ENCODE data around the gene NR4A3. TPM values are rescaled to one million over a fixed set of nuclear protein-coding genes. Genes with fewer than 3 reads are reported as not detected.

Gene NR4A3
- total and polyA plus RNA-seq, 9 of the 15 experiments (the other 6 are each of a cell fraction or from before 2014, with no cell fraction given) = 0.04 to 0.07 TPM; not detected in 7

DNA sequence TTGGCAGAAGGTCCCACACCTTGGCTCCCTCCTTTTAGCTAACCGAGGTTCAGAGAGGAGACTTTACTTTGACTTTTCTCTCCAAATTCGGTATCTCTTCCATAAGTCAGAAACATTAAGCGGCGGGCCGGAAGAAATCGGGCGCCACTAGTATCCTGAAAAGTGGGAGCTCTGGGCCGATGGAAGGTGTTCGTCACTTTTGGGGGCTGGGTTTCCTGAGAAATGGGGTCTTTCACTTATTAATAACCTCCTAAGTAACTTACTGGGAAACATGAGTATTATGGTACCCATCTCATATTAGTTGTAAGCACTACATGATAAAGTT is 85.5 kb downstream of the NR4A3 start:
- H3K9me1 ChIP-seq (ENCODE audit: control insufficient read depth, insufficient read depth, low read length) = no peaks in the 10 kb centered on the region
- WGBS (ENCODE audit: insufficient coverage, low coverage, missing lambda C conversion rate) = 3% methylated on average over 9 of the region's 9 CpGs
- DNase-seq (ENCODE audit: extremely low read depth in 1 of 4, low spot score in 3 of 4) (no peak), ATAC-seq (no peak; the same call in 2 of the 3 replicates), FAIRE-seq (no peak)
- H3K79me2 ChIP-seq (ENCODE audit: control insufficient read depth, insufficient read depth, low read length) = peaks cover 28% of the 10 kb centered on the region; the same call in 2 of the 3 replicates
- in situ Hi-C loops (cut with MboI) = no loop called here
- peak overlapping the region; percentile 98 for H2AFZ ChIP-seq (ENCODE audit: low read depth, low read length)
- peak overlapping the region; percentile 95 for H3K27ac ChIP-seq (ENCODE audit: extremely low read depth, low read depth, low read length)
- peak overlapping the region; percentile 96 for H3K4me3 ChIP-seq
- intact Hi-C loops (cut with micrococcal nuclease) = loop anchor here (2.0 kb wide), 1 partner anchor 86 kb away; the partner anchor contains the start of gene NR4A3
- H4K20me1 ChIP-seq (replicated peaks; ENCODE audit: control insufficient read depth, insufficient read depth, low read length) = no peaks in the 10 kb centered on the region
- peak overlapping the region; percentile 86 to 99 for H3K9ac ChIP-seq (ENCODE audit: insufficient read depth in 1 of 2, low read depth in 2 of 2, low read length in 2 of 2)
- H3K36me3 ChIP-seq (ENCODE audit: control insufficient read depth, insufficient read depth, low read length) = no peaks in the 10 kb centered on the region
- CTCF ChIA-PET (ENCODE audit: low intra/inter-chr PET ratio) = no interaction called here
- no peak for TF ChIP-seq PHB (CRISPR knock-in tag; IDR thresholded peaks at IDR 0.05)
- TF ChIP-seq ATF1 (CRISPR knock-in tag; IDR thresholded peaks at IDR 0.05) = no peak
- peak; percentile 15; the same call in 1 of the 2 replicates for TF ChIP-seq ATF1 (tag; IDR thresholded peaks at IDR 0.05)
- TF ChIP-seq PCBP2 (IDR thresholded peaks at IDR 0.05; ENCODE audit: low read depth, low read length, poor library complexity, severe bottlenecking) = no peak
- 0 out of 2 replicates have a peak, but pooled peaks have one; percentile 6 for TF ChIP-seq HDAC2 (IDR thresholded peaks at IDR 0.05)
- TF ChIP-seq SP1 (CRISPR knock-in tag; IDR thresholded peaks at IDR 0.05) = 0 out of 2 replicates have a peak, but pooled peaks have one; percentile 12
- no peak for TF ChIP-seq NR2C2 (CRISPR knock-in tag; IDR thresholded peaks at IDR 0.05)
- TF ChIP-seq NR2C2 (tag; IDR thresholded peaks at IDR 0.05) = peak; percentile 56
- no peak for TF ChIP-seq ZNF133 (CRISPR knock-in tag; IDR thresholded peaks at IDR 0.05)
- TF ChIP-seq EGR1 (conservative IDR thresholded peaks at IDR 0.05) = no peak
- peak; percentile 35; the same call in 1 of the 2 replicates for TF ChIP-seq FOXJ2 (tag; IDR thresholded peaks at IDR 0.05)
- no TSS peak for BruUV-seq (replicated peaks)
- H3K27me3 ChIP-seq (ENCODE audit: control insufficient read depth in 2 of 2, insufficient read depth in 2 of 2, low read length in 2 of 2) = no peaks in the 10 kb centered on the region
- H3K9me3 ChIP-seq (replicated peaks; ENCODE audit: control insufficient read depth, insufficient read depth, low read depth, low read length) = no peaks in the 10 kb centered on the region
- H3K4me2 ChIP-seq (ENCODE audit: insufficient read depth, low read length) = peak overlapping the region; percentile 85
- POLR2A ChIA-PET = interaction anchor here (0.6 to 2.5 kb wide), 6 partner anchors 9 to 1247 kb away, joined by 3 to 12 read pairs (median 4); no protein-coding TSS in a partner anchor
- peaks cover 0 to 6% of the 10 kb centered on the region in 2 experiments; a peak in 2 of 5 replicates for H3K4me1 ChIP-seq (replicated peaks in 1 of 2; ENCODE audit: control insufficient read depth in 2 of 2, insufficient read depth in 2 of 2, low read length in 2 of 2)
